ENCODE data around the gene PARD3. TPM values are rescaled to one million over a fixed set of nuclear protein-coding genes. Genes with fewer than 3 reads are reported as not detected.

PARD3 gene
- total RNA-seq, 1 experiment from 2014 or later: 46.3 TPM

- ATAC-seq: no peak
- Histone ChIP-seq H4K20me1 (ENCODE audit: insufficient read depth) (peaks cover 9% of the 10 kb centered on the region; the same call in 1 of the 2 replicates), H3K4me2 (ENCODE audit: low read length) (peak overlapping the region; percentile 65; the same call in 1 of the 2 replicates), H3K9me2 (ENCODE audit: insufficient read depth) (no peaks in the 10 kb centered on the region), H2AFZ (ENCODE audit: low read depth, low read length, poor library complexity, severe bottlenecking) (no peak overlapping the region), H3K9ac (ENCODE audit: low read length) (no peak overlapping the region), H3K9me3 (ENCODE audit: control insufficient read depth in 1 of 2, insufficient read depth in 1 of 2, low read depth in 1 of 2, low read length in 2 of 2) (no peaks in the 10 kb centered on the region), H3K4me1 (ENCODE audit: control insufficient read depth in 1 of 2, insufficient read depth in 2 of 2, low read length in 2 of 2) (peaks cover 47 to 52% of the 10 kb centered on the region in 2 experiments), H3K4me3 (replicated peaks in 1 of 2; ENCODE audit: low read depth in 1 of 2, low read length in 2 of 2) (no peak overlapping the region), H3K27me3 (ENCODE audit: insufficient read depth, low read length) (no peaks in the 10 kb centered on the region), H3K79me2 (ENCODE audit: insufficient read depth, low read length) (peaks cover 75% of the 10 kb centered on the region), H3K36me3 (ENCODE audit: control insufficient read depth in 1 of 2, insufficient read depth in 2 of 2, low read length in 2 of 2) (no peaks in the 10 kb centered on the region), H3K27ac (ENCODE audit: low read depth, low read length) (no peak overlapping the region)
- ChIA-PET CTCF (no interaction called here), POLR2A (no interaction called here), RAD21 (ENCODE audit: low non-redundant PET in 1 of 2, low total read pairs in 2 of 2, uncharacterized antibody in 2 of 2, unreplicated experiment in 2 of 2) (no interaction called here)
- BruUV-seq (replicated peaks): no TSS peak
- DNase-seq (ENCODE audit: low read depth, low spot score): no peak
- intact Hi-C loops (cut with micrococcal nuclease): no loop called here
- TF ChIP-seq EZH2phosphoT487 (IDR thresholded peaks at IDR 0.05; ENCODE audit: borderline replicate concordance): no peak
- TF ChIP-seq ZBTB33 (IDR thresholded peaks at IDR 0.05; ENCODE audit: extremely low read depth, insufficient replicate concordance, low read length): no peak
- TF ChIP-seq CTCF (IDR thresholded peaks at IDR 0.05 in 2 of 3, conservative IDR thresholded peaks at IDR 0.05 in 1 of 3; ENCODE audit: borderline replicate concordance in 1 of 3, insufficient read depth in 1 of 3, low read depth in 2 of 3, low read length in 2 of 3): no peak
- no peak for TF ChIP-seq JUND (IDR thresholded peaks at IDR 0.05)
- no peak for TF ChIP-seq FOSL1 (IDR thresholded peaks at IDR 0.05; ENCODE audit: low read depth)
- TF ChIP-seq SIN3A (IDR thresholded peaks at IDR 0.05; ENCODE audit: low read depth): no peak
- TF ChIP-seq ZFX (IDR thresholded peaks at IDR 0.05): no peak
- no peak for TF ChIP-seq TCF7L2 (IDR thresholded peaks at IDR 0.05; ENCODE audit: borderline replicate concordance, extremely low read depth, insufficient read depth, insufficient read length)
- TF ChIP-seq CEBPB (IDR thresholded peaks at IDR 0.05; ENCODE audit: low read depth): no peak
- no peak for TF ChIP-seq SRF (IDR thresholded peaks at IDR 0.05; ENCODE audit: low read depth)
- no peak for TF ChIP-seq ATF3 (IDR thresholded peaks at IDR 0.05)
- no peak for TF ChIP-seq ELF1 (IDR thresholded peaks at IDR 0.05; ENCODE audit: borderline replicate concordance, low read depth)
- no peak for TF ChIP-seq RAD21 (IDR thresholded peaks at IDR 0.05; ENCODE audit: low read depth)
- TF ChIP-seq YY1 (IDR thresholded peaks at IDR 0.05; ENCODE audit: extremely low read depth, insufficient replicate concordance, low read depth, low read length): no peak
- TF ChIP-seq EGR1 (IDR thresholded peaks at IDR 0.05; ENCODE audit: low read depth): no peak
- TF ChIP-seq ZNF274 (IDR thresholded peaks at IDR 0.05; ENCODE audit: low read depth, low read length): no peak
- TF ChIP-seq SP1 (IDR thresholded peaks at IDR 0.05; ENCODE audit: low read depth): no peak
These were observed 80.2 kb downstream of the PARD3 start for GRCh38 chr10:34734918-34735317.

All from HCT116 (cell line).